HCT116 (cell line): Measurements from ENCODE around the gene MELTF.

Experiments
- CBX3 ChIP-seq: IDR thresholded peaks from 2 replicates; pipeline ENCODE4 v1.6.1; 2012; ENCODE audit warnings: low read depth
- CTCF ChIP-seq, 3 experiments: fragments of 200-600 bp in 1 of 3; sonication (generic) in 1 of 3; IDR thresholded peaks in 2 of 3; conservative IDR thresholded peaks in 1 of 3; 2 replicates each; pipeline ENCODE4 v1.5.1; 2012 to 2017; ENCODE audit warnings: low read depth in 2 of 3, low read length in 2 of 3, antibody characterized with exemption in 1 of 3, borderline replicate concordance in 1 of 3, control low read depth in 1 of 3, mild to moderate bottlenecking in 1 of 3, mixed read lengths in 1 of 3, mixed run types in 1 of 3, moderate library complexity in 1 of 3; ENCODE audit not compliant: insufficient read depth in 1 of 3
- EZH2phosphoT487 ChIP-seq: fragments of 200-600 bp; IDR thresholded peaks from 2 replicates; pipeline ENCODE4 v1.6.1; 2018; ENCODE audit warnings: antibody characterized with exemption, borderline replicate concordance
- FOSL1 ChIP-seq: IDR thresholded peaks from 2 replicates; pipeline ENCODE4 v1.6.1; 2012; ENCODE audit warnings: low read depth
- POLR2A ChIP-seq: IDR thresholded peaks from 2 replicates; pipeline ENCODE4 v1.7.0; 2011; ENCODE audit warnings: borderline replicate concordance; ENCODE audit not compliant: insufficient read depth, insufficient read length; ENCODE audit errors: extremely low read depth
- POLR2AphosphoS5 ChIP-seq: IDR thresholded peaks from 2 replicates; pipeline ENCODE4 v1.6.1; 2011; ENCODE audit warnings: mild to moderate bottlenecking, low read depth, low read length, moderate library complexity
- RAD21 ChIP-seq: IDR thresholded peaks from 2 replicates; pipeline ENCODE4 v1.6.1; 2012; ENCODE audit warnings: low read depth, mild to moderate bottlenecking
- SP1 ChIP-seq: IDR thresholded peaks from 2 replicates; pipeline ENCODE4 v1.6.1; 2012; ENCODE audit warnings: low read depth

DNA sequence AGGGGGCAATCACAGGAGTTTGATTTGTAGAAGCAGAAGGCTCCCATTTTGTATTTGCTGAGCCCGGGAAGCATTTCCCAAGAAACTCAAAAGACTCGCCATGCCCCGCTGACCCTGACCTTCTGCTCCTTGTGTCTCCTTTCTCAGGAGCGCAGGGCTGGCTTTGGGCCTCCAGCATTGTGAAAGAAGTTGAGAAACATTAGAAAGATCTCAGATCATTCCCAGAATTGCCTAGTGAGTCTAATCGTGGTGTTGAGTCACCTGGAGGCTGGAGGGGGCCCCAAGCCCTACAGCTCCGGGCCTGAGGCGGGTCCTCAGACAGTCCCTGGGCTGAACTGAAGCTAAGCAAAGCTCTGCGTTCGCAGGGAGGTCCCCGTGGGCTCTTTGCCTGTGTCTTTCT lies 50.1 kb downstream of the MELTF start:
- TF ChIP-seq CTCF (IDR thresholded peaks at IDR 0.05 in 2 of 3, conservative IDR thresholded peaks at IDR 0.05 in 1 of 3; ENCODE audit: borderline replicate concordance in 1 of 3, insufficient read depth in 1 of 3, low read depth in 2 of 3, low read length in 2 of 3) (no peak), POLR2A (no peak), EZH2phosphoT487 (no peak), POLR2AphosphoS5 (no peak), SP1 (no peak), CBX3 (no peak), RAD21 (no peak), FOSL1 (no peak)
